Hematopoietic multipotent progenitor cell treated with erythropoietin and hydrocortisone succinate and interleukin-3 and kit ligand, for 17 days (in vitro differentiated cells): ENCODE data around the gene ASCC3.
A peak's percentile ranks its signal among the peaks of the same experiment; 100 is the strongest.
"Not testable (repeated sequence)": the region's sequence is repeated elsewhere in the genome, so short reads cannot be mapped to it uniquely, and the experiment has no call there.

Source experiments
- DNase-seq: peaks from one replicate; pipeline ENCODE4 v3.0.0-alpha.2; 2015; ENCODE audit warnings: low spot score

ASCC3 gene

DNA sequence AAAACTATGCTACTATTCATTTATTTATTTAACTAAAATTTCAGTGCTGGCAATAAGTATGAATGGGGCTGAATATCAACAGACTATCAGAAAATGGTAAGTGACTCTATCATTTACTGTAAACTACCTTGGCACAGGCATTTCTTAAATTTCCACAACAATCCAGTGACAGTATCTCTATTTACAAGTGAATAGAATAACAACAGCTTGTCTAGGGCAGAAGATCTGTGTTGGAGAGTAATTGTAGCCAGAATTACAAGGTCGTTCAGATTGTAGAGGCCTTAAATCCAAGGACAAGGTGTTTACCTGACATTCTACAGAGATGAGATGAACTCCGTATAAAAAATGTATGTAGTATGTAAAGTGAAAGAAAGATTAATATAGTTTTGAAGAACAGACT lies 222.6 kb downstream of the ASCC3 start:
- DNase-seq = no peak

DNA sequence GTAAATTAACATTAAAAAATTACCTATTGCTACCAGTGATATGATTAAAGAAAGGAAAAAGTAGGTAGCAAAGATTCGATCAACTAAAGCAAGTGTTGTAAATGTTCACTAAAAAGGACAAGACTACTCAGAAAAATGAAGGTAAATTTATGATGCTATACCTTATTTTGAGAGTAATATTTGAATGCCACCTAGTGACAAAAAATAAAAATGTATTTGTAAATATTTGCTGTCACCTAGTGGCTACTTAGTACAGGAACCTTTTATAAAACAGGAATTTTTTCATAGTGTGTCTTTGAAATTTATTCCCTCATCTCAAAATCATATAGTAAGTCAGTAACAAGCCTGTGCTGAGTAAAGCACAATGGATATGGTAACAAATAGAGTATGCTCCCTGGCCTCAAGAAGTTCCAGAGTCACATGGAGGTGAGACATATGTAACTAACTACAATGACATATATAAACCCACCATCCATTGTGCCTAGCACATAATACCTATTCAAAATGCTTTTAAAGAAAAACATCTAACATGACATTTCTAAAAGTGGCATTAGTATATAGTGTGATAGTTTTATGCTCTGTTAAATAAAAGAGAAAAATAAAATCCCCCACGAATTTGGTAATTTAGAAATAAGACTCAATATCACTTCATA lies 223.3 kb downstream of the ASCC3 start:
- peak; percentile 29 for DNase-seq

DNA sequence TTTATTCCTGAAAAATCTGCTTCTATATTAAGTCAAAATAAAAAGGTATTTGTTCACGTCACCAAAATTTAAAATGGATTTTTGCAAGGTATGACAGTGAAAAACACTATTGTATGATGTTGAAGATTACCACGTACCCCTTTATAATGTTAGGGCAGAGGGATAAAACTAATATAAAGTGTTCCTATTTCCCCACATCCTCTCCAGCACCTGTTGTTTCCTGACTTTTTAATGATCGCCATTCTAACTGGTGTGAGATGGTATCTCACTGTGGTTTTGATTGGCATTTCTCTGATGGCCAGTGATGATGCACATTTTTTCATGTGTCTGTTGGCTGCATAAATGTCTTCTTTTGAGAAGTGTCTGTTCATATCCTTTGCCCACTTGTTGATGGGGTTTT lies 240.0 kb downstream of the ASCC3 start:
- not testable (repeated sequence) for DNase-seq

DNA sequence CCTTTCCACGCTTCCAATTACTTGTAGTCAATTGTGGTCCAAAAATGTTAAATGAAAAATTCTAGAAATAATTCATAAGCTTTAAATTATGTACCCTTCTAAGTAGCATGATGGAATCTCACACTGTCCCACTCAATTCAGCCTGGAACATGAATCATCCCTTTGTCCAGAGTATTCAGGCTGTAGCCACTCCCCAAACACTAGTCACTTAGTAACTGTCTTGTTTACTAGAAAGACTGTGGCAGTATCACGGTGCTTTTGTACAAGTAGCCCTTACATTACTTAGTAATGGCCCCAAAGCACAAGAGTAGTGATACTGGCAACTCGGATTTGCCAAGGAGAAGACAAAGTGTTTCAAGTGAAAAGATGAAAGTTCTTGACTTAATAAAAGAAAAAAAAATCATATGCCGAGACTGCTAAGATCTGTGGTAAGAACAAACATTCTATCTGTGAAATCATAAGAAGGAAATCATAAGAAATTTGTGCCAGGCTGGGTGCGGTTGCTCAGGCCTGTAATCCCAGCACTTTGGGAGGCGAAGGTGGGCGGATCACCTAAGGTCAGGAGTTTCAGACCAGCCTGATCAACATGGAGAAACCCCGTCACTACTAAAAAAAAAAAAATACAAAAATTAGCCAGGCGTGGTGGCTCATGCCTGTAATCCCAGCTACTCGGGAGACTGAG lies 247.9 kb downstream of the ASCC3 start:
- no peak for DNase-seq

DNA sequence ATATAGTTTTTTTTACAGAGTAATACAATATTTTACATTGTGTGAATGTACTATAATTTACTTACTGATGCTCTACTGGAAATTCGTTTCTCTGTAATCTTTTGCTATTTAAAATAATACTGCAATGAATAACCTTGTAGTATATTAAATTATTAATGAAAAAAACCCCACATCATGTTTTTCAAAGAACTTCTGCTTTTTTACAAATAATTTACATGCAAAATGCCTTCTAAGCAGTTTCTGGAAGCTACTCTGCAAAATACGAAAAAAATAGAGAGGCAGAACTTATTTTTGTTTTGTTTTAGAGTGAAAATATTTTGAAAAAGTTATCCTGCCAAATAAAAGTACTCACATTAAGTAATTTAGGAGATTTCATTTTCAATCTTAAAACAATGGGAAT lies 250.6 kb downstream of the ASCC3 start:
- DNase-seq = no peak

DNA sequence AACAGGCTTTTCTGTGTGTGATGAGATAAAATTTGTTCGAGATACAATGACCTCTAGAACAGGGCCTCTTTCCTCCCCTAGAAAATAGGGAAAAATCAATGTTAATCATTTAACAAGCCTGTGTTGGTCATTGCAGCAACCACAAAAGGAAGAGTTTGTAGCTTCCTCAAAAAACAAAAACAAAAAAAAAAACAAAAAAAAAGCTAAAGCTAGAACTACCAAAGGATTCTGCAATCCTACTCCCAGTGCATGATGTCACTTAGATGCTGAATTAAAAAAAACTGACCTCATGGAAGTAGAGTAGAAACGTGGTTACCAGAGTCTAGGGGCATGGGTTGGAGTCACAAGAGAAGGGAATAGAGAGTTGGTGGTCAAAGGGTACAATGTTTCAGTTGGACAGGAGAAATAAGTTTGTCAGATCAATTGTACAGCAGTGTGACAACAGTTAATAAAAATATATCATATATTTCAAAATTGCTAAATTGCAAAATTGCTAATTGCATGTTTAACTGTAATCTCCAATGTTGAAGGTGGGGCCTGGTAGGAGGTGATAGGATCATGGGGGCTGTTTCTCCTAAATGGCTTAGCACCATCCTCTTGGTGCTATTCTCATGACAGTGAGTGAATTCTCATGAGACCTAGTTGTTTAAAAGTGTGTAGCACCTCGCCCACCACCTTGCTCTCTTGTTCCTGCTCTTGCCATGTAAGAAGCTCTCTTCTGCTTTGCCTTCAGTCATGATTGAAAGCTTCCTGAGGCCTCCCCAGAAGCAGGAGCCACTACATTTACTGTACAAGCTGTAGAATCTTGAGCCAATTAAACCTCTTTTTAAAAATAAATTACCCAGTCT lies 253.0 kb downstream of the ASCC3 start:
- DNase-seq = no peak

DNA sequence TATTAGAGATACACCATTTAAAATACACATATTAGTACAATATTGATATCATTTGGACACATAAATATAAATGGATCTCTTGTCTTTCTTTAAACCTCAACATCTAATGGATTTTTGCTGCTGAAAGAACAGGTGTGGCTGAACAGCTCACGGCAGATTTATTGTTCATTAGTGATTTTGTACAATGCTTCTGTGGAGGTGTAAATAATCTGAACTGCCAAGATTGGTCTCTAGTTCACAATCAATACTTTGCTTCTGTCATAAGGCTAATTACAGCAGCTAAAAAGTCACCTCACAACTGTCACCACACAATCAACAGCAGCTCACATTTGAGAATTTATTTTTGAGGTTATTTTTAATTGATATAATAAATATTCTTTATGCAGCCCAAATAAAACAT lies 254.4 kb downstream of the ASCC3 start:
- DNase-seq = no peak

DNA sequence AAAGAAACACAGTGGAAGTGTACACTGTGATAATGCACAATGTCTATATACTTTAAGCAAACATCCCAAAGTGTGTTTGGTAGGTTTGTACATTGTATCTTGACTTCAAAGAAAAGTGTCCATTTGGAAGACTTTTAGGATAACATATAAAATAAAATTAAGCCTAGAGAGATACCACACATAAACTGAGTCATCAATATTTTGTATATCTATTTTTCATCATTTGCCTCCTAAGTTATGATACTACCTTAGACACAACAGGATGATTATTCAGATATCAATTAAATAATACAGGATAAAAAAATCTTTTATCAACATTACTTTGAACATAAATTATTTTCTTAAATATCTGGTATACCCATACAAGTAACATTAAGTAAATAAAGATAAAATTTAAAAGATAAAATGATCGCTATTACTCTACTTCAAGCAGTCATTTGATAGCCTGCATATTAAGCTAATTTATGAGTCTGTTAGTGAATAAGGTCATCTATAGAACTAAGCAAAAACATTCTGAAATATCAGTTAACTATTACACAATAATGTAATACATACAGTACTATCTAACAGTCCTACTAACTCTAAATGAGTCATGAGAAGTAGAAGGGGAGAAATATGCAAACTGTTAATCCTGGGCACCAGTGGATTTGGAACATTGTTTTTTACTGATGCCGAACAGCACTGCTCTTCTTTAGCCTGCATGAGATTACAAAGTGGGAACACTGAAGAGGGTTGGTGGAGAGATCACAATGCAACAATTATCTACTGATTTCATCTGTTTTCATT lies 258.0 kb downstream of the ASCC3 start:
- DNase-seq = no peak

DNA sequence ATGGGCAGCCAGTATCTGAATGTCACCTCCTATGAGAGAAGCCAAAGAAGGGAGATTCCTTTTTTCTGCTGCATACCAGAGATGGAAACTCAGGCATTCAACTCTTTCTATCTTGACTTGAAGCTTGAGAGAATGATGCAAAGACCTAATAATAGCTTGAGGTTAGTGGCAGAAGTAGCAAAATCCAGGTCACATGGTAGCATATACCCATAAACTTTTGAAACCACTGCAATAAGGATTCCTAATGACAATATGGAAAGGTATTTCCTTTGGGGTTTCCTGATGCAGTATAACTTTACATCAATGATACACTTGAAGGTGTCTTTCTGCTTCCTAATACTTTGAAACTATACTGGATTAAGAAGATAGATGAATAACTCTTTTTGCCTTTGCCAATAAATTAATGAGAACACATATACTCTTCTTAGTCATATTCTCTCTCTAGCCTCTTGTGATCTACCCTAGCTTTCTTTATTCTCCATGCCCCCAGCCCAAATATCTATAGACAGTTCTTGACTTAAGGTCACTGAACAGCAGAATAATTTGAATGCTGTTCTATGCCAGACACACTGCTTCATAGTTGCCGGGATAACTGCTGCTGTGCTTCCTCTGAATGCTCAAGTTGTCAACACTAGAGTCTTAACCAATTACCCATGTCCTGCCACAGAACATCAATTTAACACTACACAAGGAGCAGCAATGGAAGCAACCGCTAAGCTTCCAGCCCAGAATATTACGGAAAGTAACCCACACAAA lies 260.9 kb downstream of the ASCC3 start:
- DNase-seq = no peak

DNA sequence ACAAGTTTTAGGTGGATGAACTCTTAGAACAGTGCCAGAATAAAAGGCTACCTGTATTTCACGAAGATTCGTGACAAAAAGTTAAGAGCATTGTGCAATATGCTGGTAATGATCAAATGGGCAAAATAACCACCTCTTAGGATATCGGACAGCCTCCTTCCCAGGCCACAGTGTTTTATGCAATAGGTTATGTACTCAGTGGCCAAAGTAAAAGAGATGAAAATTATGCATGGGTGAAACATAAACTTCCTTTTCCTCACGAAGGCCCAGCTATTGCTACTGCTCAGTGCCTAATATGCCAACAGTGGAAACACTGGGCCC lies 262.8 kb downstream of the ASCC3 start:
- DNase-seq = no peak

DNA sequence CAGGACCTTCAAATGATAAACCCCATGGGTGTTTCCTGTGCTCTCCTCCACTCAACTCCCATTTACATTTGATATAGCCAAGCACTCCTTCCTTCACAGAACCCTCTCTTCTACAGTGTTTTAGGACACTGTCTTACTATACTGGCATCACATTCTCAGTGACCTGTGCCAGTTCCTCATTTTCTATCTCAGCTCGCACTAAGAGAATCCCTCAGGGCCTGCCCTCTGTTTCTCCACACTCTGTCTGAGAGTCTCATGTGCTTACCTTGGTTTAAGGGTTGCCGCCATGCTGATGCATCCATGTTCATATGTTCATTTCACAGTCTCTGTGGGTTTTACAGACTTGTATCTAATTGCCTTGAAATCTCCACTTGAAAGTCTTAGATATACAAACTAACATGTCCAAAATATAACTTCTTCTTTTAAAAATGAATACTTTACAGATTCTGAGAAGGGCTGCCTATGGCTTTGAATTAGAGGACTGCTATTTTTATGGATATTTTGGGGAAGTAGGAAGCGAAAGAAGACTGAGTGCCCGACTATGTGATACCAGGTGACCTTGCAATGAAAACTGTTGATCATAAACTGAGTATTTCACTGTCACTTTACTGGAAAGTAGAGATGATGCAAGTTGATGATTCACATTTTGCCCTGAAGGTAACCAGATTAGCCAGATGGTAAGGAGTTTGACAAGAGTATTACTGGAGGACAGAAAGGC lies 263.3 kb downstream of the ASCC3 start:
- DNase-seq = no peak

DNA sequence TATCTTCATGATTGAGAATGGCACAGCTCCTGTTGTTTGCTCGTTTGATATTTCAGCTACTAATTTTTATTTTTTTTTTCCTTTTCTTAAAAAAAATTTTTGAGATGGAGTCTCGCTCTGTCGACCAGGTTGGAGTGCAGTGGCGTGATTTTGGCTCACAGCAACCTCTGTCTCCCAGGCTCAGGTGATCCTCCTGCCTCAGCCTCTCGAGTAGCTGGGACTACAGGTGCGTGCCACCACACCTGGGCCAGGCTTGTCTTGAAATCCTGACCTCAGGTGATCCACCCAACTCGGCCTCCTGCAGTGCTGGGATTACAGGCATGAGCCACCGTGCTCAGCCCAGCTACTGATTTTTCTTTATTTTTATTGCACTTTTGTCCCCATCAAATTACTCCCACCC lies 266.2 kb downstream of the ASCC3 start:
- no peak for DNase-seq

DNA sequence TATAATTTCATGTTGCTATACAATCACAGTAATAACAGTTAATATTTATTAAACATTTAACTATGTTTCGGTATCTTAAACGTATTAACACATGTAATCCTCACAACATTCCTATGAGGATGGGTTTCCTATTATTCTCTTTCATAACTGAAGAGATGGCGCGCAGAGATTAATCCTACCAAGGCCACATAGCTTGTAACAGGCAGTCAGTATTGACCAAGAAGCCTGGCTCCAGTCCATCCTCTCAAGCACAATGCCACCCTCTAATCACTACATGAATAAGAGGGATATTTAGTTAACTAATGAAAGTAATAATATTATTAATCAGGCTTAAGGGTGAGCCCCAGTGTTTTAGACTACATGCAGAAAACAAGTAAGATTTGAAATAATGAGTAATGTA lies 266.7 kb downstream of the ASCC3 start:
- no peak for DNase-seq

DNA sequence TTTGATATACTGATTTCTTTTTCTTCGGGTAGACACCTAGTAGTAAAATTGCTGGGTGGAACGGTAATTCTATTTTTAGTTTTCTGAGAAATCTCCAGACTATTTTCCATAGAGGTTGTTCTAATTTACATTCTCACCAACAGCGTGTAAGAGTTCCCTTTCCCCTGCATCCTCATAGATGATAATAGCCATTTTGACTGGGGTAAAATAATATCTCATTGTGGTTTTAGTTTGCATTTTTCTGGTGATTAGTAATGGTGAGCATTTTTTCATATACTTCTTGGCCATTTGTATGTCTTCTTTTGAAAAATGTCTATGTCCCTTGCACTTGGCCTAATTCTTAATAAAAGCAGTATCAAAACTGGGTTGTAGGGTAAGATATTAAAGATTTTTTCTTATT lies 267.5 kb downstream of the ASCC3 start:
- no peak for DNase-seq

DNA sequence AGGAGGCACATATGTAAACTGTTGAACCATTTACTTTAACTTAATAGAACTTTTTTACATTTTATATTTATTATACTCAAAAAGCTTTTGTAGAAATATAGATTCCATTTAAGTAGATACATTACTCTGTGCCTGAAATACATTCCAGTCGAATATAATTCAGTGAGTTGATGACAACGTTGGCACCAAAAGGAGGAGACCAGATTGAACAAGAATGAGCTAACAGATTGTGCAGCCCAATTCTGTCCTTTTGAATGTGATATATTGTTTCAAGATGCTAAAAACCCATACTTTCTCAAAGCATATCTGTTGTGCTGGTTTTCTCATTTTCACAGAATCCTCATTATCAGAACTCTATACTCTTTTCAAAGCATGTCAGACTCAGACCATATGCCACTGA lies 269.0 kb downstream of the ASCC3 start:
- no peak for DNase-seq

DNA sequence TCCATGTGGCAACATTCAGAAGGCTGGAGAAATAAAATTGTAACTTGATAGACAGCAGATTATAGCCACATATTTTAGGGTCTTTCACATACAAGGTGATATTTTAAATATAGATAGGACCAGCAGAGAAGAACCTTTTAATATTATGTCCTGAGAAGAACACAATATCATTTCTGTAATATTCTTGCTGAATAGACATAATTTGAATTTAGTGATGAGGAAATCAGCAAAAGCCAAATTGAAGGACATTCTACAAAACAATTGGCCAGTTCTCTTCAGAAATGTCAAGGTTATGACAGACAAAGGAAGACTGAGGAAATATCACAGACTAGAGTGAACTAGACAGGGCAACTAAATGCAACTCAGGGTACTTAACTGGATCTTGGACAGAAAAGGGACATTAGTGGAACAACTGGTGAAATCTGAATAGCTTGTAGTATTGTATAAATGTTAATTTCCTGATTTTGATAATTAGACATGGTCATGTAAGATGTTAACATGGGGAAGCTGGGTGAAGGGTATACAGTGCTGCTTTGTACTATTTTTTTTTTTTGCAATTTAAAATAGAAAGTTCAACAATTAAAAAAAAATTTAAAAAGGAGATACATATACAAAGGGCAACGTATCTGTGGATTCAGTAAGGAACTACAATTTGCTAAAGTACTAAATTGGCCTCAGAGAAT lies 281.9 kb downstream of the ASCC3 start:
- DNase-seq = no peak

DNA sequence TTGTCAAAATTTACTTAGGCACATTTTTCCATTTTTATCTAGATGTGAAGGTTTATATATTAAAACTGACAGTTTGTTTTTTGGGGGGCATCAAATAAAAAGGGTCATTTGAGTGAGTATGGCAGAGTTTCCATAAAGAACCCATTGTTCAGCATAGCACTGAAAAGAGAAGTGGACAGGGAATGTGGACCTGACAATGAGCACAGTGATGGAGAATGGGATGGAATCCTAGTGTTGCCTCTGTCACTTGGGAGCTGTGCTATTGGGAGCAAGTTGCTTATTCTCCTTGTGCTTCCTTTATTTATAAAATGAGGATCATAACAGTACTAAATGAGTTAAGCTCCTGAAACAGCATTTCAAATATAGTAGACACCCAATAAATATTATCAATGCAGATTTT lies 285.7 kb downstream of the ASCC3 start:
- no peak for DNase-seq

DNA sequence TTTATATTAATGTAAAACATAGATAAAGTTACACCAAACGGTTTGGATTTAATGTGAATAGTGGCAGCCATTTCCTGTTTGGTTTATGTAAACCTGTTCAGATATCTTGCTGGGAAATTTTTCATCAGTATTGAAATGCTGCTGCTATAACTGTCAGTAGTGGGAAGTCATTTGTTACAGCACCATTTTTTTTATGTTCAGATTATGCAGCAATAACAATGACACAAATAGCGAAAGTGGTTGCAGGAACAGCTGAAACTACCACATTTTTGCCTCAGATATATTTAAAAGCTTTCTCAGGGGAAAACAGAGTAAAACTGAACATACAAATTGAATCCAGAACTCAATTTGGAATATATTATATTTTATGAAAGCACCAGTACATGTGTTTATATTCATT lies 287.6 kb downstream of the ASCC3 start:
- no peak for DNase-seq

DNA sequence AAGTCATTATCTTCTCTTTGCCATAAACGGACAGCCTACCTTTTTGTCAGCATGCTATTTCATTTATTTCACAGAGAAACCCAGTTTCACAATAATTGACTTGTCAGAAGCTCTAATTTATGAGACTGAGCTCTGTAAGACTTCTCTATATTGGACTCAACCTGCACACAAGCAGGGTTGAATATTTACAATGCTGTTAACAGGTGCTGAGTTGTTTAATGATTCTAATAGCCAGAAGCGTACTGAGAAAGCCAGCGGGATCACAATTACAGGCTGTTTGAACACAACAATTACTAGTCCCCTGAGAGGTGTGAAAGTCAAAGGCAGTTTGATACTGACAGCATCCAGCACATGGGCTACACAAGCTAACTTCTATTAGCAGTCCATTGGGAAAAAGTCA lies 288.2 kb downstream of the ASCC3 start:
- no peak for DNase-seq

DNA sequence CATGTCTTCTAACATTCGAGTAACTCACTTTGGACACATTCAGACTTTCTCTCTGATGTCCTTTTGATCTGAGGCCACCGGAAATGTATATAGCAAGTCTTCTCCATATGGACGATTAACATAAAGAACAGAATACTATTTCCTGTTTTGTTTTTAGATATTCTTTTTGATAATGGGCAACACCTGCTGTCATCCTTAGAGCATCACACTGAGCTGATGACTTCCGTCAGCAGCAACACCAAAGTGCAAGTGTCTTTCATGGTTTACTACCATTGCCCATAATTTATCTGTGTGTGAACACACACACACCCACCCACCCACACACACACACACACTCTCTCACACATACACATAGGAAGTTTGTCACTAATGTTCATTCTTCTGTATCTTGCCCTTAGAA lies 303.7 kb downstream of the ASCC3 start:
- no peak for DNase-seq

DNA sequence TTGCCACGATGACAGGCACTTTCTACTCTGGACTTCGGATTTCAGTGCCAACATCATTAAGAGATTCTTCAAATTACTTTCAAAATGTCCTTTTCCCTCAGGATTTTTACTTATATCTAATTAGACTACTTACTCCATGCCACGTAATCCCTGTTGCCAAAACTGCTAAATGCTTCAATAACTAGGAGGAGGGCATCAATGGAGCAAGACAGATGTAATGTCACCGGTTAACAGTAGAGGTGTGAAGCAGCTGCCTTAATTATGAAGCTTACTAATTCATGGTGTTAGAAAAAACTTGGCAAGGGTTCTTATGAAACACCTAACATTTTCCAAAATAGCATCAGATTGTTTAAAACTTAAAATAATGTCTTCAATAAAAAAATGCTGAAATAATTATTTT lies 305.2 kb downstream of the ASCC3 start:
- no peak for DNase-seq
